GM18508 (cell line): Measurements from ENCODE around the gene ADAM8.
"Not testable (repeated sequence)": the region's sequence is repeated elsewhere in the genome, so short reads cannot be mapped to it uniquely, and the experiment has no call there.

Source experiments
- ATAC-seq: cut with Tn5 transposase; IDR thresholded peaks from one replicate; pipeline ENCODE4 v1.9.1; 2021; ENCODE audit warnings: moderate number of reproducible peaks; ENCODE audit not compliant: insufficient read depth, unreplicated experiment

Gene ADAM8

GRCh38 chr10:133276435-133277201, at the start of gene ADAM8:
TSS of gene ADAM8 (minus strand) at chr10:133276868. CDS start at chr10:133276817, 51 bp downstream.
- no peak for ATAC-seq

GRCh38 chr10:133326223-133326551, 49.5 kb upstream of the ADAM8 start:
- no peak for ATAC-seq

GRCh38 chr10:133325440-133326222, 49.0 kb upstream of the ADAM8 start:
- no peak for ATAC-seq

GRCh38 chr10:133324857-133325260, 48.2 kb upstream of the ADAM8 start:
- ATAC-seq: no peak

GRCh38 chr10:133324198-133324792, 47.6 kb upstream of the ADAM8 start:
- ATAC-seq: no peak

- ATAC-seq: not testable (repeated sequence)
Observed at GRCh38 chr10:133322064-133322709, 45.5 kb upstream of the ADAM8 start.

GRCh38 chr10:133320852-133321422, 44.3 kb upstream of the ADAM8 start:
- ATAC-seq: not testable (repeated sequence)

- no peak for ATAC-seq
Observed at GRCh38 chr10:133318494-133319127, 41.9 kb upstream of the ADAM8 start.

- ATAC-seq: no peak
Observed at GRCh38 chr10:133316732-133317131, 40.1 kb upstream of the ADAM8 start.

GRCh38 chr10:133316266-133316665, 39.6 kb upstream of the ADAM8 start:
- no peak for ATAC-seq

GRCh38 chr10:133315847-133316246, 39.2 kb upstream of the ADAM8 start:
- ATAC-seq: no peak

GRCh38 chr10:133314911-133315310, 38.2 kb upstream of the ADAM8 start:
- ATAC-seq: no peak

- no peak for ATAC-seq
Observed at GRCh38 chr10:133313192-133313591, 36.5 kb upstream of the ADAM8 start.

- no peak for ATAC-seq
Observed at GRCh38 chr10:133312769-133313145, 36.1 kb upstream of the ADAM8 start.

- no peak for ATAC-seq
Observed at GRCh38 chr10:133312016-133312768, 35.5 kb upstream of the ADAM8 start.

- ATAC-seq: no peak
Observed at GRCh38 chr10:133311570-133311969, 34.9 kb upstream of the ADAM8 start.

- ATAC-seq: no peak
Observed at GRCh38 chr10:133310789-133311188, 34.1 kb upstream of the ADAM8 start.

- no peak for ATAC-seq
Observed at GRCh38 chr10:133310399-133310755, 33.7 kb upstream of the ADAM8 start.

GRCh38 chr10:133309720-133310398, 33.2 kb upstream of the ADAM8 start:
- ATAC-seq: no peak
